DMS 273 (cell line): ENCODE data around the gene CDK13.
"Not testable (repeated sequence)": the region's sequence is repeated elsewhere in the genome, so short reads cannot be mapped to it uniquely, and the experiment has no call there.

ENCODE experiments used
- DNase-seq: peaks from one replicate; lab custom pipeline; 2025; ENCODE audit not compliant: unreplicated experiment; lab: John Stamatoyannopoulos, UW

The CDK13 gene

DNA sequence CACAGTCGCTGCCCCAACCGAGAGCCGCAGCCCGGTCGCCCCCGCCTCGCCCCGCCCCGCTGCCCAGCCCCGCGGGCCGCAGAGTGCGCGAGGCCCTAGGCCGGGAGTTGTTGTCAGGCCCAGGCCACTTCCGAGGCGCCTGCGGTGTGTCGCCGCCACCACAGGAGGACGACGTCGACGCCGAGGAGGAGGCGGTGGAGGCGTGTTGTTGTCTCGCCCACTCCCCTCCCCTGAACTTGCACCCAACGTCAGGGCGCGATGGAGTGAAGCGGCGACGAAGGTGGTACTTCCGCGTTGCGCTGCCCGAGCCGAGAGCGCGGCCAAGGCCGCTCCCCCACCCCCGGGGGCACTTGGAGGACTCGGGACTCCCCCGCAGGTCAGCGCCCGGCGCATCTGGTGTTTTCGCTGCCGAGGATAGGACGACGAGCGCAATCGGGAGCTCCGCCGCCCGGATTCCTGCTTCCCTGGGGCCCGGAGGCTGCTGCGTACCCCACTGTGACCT, at the start of gene CDK13:
TSS of gene CDK13 (plus strand) at position 286 of the 502 bp plus-strand sequence. CDS start 386 bp downstream, outside the sequence.
- DNase-seq: peak; percentile 95

DNA sequence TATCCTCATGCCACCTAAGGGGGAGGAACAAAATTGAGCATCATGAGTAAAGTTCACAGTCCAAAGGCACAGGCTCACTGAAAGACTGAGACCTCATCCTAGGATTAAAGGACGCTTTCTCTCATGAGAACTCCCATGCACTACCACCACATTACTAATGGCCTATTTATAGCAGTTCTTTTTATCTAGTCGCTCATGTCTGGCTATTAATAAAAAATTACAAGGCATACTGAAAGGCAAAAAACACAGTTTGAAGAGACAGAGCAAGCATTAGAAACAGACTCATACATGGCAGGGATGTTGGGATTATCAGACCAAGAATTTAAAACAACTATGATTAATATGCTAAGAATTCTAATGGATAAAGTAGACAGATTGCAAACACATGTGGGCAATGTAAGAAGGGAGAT, 46.0 kb upstream of the CDK13 start:
- DNase-seq: no peak

DNA sequence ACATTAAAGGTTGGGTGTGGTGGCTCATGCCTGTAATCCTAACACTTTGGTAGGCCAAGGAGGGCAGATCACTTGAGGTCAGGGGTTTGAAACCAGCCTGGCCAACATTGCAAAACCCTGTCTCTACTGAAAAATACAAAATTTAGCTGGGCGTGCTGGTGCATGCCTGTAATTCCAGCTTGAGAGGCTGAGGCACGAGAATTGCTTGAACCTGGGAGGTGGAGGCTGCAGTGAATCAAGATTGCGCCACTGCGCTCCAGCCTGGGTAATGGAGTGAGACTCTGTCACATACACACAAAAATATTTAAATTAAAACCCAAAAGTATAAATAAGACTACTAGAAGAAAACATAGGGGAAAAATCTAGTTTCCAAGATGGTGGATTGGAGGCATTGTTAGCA, 41.9 kb upstream of the CDK13 start:
- no peak for DNase-seq

DNA sequence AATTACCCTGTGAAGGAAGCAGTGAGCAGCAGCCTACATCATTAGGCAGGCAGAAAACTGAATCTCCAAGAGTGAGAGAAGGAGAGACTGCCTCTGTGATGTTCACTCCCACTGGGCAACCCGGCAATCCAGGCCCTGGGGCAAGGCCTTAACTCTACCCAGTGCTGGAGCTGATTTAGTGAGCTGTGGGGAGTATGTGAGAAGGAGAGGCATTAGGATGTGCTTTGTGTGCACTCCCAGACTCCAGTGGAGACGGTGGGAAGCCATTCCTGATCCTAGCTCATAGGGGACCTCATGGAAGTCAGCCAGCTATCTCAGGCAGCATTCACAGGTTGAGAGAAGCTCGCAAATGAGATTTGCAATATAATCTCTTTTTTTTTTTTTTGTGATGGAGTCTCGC, 41.1 kb upstream of the CDK13 start:
- no peak for DNase-seq

DNA sequence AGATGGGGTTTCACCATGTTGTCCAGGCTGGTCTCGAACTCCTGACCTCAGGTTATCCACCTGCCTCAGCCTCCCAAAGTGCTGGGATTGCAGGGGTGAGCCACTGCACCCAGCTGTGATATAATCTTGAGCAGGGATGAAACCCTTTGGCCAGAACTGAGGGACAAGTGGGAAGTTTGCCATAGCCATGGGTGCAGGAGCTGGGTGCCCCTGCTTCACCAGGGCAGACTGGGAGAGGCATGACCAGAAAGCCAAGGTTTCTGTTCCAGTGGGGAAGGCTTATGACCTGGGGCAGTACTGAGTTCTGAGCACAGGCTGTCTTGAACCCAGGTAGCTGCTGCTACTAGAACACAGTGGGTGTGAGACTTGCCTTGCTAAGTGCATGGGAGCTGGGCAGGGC, 40.5 kb upstream of the CDK13 start:
- DNase-seq: no peak

DNA sequence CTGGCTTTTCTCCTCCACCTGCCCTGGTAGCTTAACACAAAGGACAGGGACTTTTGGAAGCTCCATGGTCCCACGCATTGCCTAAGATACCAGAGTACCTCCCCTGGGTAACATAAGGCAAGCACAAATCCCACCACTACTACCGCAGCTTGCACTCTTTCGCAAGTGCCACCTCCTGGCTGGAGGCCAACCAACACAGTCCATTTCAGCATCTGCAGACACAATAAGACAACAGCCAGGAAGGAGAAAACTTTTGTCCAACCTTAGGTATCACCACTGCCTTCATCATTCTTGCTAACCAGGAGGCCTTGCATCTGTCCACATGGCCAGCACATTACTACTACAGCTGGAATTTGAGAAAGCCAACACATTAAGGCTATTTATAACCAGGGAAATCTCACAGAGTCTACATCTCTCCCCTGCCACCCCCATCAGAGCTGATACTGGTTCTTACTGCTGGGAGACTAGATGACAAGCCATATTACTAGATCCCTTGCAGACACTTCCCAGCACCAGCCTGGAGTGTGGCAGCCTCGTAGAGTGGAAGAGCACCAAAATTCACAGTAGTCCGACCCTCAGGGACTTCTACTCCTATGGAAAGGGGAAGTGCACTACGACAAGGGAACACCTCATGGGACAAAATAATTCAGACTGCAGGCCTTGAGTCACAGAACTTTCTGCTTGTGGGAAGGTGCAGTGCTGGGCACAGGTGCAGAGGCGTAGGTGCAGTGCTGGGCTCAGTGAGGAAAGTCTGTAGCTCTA, 39.8 kb upstream of the CDK13 start:
- peak; percentile 61 for DNase-seq

DNA sequence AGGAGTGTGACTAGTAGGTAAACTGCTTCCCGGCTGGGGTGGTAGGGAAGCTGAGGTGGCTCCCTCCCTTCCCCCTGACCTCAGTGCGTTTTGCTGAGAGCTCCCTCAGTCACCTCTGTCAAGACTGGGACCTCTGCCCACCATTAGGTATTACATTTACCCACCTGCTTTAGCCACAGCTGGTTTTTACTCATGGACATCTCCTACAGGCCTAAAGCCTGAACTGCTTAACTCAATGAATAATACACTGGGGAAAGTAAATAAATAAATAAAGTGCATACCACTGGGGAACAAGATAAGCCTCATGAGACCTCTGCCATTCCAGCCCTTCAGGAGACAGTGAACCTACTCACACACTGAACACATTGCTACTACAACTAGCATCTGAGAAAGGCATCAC, 38.9 kb upstream of the CDK13 start:
- no peak for DNase-seq

DNA sequence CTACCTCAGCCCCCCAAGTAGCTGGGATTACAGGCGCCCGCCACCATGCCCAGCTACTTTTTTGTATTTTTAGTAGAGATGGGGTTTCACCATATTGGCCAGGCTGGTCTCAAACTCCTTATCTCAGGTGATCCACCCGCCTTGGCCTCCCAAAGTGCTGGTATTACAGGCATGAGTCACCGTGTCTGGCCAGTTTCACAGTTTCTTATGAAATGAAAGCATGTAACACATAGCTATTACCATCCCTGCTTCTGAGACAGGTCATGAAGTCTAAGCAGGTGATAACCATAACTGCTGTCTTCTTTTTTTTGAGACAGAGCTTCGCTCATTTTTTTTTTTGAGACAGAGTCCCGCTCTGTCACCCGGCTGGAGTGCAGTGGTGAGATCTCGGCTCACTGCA, 34.2 kb upstream of the CDK13 start:
- not testable (repeated sequence) for DNase-seq

DNA sequence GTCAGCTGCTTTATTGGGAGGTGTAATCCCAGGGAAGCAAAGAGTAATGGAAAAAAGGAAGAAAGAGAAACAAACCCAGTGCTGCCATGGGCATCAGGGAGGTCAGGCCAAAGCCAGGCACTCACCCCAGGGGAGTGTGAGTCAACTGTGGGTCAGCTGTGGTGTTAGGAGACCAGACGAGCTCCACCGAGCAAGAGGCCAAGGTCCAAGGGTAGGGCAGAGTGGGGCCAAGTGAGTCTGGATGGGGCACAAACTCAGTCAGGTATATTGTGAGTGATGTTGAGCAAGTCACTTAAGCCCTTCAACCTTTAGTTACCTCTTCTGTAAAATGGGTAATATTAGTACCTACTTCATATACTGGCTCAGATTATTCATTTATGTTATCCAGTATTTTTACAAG, 30.4 kb upstream of the CDK13 start:
- DNase-seq: no peak

DNA sequence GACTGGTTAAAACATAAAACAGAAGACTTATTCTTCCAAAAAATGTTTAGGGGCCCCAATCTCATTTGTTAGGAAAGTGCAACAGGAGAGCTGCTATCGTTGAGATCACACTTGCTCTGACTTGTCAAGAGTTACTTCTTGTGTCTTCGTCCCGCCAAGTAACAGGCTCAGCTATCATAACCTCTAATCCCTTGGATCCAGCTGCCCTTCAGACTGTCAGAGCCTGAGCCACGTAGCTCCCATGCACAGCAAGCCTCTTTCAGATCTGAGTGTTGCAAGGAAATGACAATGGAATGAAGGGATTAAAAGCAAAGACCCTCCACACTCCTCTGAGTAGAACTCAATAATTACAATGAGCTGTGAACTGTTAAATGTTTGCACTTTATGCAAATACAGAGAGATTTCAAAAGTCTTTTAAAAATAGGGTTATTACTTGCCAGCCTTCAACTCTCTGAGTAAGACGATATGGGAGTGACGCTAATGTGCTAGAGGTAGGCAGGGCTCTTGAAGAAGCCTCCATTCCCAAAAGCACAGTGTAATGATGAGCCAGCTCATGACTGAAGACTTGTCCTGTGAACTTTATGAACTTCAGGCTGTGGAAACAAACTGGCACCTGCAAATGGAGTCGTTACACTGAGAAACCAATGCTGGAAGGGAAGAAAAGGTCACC, 28.4 kb upstream of the CDK13 start:
- DNase-seq: no peak

DNA sequence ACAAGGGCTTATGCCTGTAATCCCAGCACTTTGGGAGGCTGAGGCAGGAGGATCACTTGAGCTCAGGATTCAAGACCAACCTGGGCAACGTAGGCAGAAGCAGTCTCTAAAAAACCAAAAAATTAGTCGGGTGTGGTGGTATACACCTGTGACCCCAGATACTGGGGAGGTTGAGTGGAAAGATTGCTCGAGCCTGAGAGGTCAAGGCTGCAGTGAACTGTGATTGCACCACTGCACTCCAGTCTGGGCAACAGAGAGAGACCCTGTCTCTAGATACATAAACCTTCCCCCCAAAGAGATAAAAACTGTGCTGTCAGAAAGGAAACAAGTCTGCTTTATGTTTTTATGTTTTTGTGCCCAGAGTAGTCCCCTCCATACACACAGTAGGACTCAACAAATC, 27.5 kb upstream of the CDK13 start:
- DNase-seq: no peak

DNA sequence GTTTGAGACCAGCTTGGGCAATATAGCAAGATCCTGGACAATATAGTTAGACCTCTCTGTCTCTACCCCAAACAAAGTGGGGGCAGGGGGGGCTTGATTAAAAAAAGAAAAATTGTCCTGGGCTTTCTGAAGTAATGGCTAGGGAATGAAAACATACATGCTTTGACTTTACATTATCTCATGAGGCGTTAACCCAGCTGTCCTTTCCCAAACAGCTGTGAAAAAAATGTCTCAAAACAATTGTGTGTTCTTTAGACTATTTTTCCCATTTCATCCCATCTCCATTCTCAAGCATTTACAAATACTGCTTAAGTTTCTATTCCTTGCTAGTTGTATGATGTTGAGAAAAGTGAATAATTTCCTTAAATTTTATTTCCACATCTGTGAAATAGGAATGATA, 27.0 kb upstream of the CDK13 start:
- no peak for DNase-seq

DNA sequence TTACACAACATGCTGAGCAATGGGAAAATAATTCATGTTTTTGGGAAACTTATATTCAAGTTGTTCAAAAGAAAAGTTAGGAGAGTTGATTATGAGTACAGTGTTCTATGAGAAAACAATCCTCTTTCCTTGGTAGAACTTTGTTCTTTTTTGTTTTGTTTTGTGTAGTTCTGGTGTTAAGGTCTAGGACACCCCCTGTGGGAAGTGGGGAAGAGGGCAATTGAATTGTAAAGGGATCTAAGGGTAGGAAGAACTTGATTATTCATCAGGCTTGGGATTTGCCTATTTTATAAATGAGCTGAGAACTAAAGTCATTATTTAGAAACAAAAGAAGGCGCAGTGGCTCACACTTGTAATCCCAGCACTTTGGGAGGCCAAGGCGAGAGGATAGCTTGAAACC, 25.9 kb upstream of the CDK13 start:
- DNase-seq: no peak

DNA sequence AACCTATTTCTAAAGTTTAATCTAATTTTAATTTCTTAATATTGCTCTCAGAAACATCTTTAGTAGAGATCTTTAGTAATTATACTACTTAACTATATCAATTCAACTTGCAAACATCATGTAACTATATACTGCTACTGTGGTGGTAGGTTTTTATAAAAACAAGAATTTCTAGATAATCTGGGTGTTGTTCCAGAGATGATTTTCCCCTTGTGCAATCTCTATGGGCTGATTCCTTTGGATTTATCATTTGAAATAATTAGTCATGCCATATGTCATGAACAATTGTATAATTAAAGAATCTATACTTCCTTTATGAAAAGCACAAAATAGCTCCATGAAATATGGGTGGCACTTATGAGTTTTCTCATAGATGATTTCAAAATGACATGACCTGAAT, 23.9 kb upstream of the CDK13 start:
- no peak for DNase-seq

DNA sequence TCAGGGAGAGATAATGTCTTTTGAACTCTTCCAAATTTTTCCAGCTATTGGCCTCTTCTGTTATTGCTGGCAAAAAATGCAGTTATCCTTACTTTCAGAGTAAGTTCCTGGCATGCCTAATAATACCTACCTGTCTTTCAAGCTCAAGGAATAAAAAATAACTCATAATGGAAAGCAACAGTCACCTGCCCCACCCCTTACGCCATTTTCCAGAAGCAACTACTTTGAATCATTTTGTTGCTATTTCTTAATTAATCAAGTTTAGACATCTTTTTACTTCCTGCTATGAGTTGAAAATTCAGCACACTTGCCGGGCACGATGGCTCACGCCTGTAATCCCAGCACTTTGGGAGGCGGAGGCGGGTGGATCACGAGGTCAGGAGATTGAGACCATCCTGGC, 23.0 kb upstream of the CDK13 start:
- no peak for DNase-seq

DNA sequence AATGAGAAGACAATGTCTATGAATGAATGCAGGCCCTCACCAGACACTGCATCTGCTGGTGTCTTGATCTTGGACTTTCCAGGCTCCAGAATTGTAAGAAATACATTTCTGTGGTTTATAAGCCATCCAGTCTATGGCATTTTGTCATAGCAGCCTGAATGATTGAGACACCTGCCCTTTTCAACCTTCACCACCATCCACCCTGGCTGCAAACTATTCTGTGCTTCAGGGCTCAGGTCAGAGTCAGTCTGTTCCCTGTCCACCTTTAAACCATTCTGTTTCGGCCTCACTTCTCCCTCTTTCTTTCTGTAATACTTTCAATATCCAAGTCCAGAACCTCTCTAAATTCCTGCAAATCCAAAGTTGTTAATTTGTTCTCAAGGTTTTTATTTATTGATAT, 15.9 kb upstream of the CDK13 start:
- DNase-seq: no peak

DNA sequence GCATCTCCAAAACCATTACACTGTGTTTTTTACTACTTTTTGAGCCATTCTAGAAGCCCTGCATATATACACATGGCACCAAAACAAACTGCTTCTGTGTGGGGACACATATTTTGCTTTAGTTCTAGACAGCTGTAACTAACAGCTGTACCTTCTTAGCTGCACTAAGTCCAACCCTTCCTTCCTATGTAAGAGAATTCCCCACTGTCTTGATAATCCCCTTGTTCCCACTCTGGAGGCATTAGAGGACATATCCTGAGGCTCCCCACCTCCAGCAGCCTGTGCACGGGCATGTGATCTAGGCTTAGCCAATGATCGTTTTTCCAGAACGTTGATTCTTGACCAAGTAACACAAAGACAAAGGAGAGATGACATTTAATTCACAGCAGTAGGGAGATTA, 13.3 kb upstream of the CDK13 start:
- no peak for DNase-seq

DNA sequence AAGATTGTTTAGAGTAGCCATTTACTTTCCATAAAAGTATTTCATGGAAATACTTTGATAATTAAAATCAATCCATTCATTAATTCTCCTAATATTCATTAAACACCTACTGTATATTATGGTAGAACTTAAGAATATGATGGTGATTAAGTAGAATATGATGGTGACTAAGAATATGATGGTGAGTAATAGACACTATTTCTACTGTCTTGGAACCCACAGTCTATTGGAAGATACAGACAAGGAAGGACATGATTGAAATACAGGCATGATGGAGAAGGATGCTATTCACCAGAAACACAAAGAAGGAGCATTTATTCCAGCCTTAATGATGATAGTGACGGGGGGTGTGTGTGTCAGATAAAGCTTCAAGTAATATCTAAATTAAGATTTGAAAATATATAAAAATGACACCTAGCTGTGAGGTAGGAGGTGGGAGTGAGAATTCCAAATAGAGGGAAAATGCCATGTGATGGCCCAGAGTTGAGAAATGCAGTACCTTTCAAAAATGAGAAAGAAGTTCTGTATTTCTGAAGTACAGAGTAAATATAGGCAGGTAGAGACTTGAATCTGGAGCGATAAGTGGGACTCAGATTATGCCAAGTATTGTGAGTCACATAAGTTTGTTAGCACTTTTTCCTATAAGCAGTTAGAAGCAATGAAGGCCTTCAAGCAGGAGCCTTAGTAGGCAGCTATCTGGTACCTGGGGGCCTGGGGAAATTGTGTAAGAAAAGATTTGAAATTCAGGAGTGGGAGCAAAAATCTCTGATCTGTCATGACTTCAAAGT, 12.5 kb upstream of the CDK13 start:
- no peak for DNase-seq

DNA sequence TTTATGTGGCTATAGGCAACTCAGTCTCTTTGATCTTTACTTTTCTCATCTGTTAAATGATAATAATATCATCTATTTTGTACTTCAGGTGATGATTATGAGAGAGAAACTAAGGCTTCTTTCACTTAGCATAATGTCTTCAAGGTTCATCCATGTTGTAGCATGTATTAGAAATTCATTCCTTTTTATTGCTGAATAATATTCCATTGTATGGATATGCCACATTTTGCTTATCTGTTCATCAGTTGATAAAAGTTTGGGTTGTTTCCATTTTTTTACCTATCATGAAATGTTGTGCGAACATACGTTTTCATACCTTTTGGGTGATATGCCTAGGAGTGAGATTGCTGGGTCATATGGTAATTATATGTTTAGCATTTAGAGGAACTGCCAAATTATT, 7.2 kb upstream of the CDK13 start:
- DNase-seq: no peak

DNA sequence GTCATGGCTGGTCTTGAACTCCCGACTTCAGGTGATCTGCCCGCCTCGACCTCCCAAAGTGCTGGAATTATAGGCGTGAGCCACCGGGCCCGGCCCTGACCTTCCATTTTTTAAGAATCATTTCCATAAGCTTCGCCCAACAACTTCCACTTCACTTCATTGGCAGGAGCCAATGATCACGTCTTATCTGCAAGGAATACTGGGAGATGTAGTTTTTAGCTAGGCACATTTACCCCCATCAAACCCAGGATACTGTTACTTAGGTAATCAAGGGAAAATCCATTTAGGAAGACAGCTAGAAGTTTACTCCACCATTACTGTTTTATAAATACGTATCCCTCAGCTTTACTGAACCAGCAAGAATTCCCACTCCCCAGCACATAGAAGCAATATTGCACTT, 3.4 kb upstream of the CDK13 start:
- DNase-seq: peak; percentile 37

DNA sequence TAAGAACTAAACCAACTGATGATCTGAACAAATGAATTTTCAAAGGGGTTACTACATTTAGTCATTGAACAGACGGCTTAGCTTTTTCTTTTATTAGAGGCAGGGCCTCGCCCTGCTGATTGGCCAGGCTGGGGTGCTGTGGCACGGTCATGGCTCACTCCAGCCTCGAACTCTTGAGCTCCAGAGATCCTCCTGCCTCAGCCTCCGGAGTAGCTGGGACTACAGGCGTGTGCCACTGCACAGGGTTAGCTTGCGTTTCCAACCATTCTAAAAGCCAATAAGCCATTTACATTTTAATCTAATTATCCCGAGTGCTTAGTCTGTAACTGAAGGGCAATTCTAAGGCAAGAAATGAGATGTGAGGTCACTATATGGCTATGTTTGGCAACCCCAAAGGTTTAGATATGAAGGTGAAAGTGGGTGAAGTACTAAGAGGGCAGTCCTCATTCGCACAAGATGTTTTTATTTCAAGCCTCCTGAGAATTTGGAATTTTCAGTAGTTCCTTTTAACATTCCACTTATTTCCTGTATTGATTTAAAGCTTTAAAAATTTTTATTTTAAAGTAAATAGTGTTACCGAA, 1.6 kb upstream of the CDK13 start:
- no peak for DNase-seq
